AG04449 (cell line): ENCODE results near the gene PIK3R5.

Experiments used
- CTCF ChIA-PET: fragments of 350-600 bp; formaldehyde crosslinking; extraction: SDS; loops from one replicate; lab custom pipeline; 2021; ENCODE audit warnings: antibody characterized with exemption; lab: Yijun Ruan, JAX
- POLR2A ChIA-PET: fragments of 400-600, 350-600 bp; formaldehyde crosslinking; extraction: SDS; loops from one replicate; lab custom pipeline; 2020; ENCODE audit warnings: antibody characterized with exemption, inconsistent platforms; lab: Yijun Ruan, JAX
- DNase-seq: peaks from one replicate; pipeline ENCODE4 v3.0.0-alpha.2; 2010; ENCODE audit warnings: low read depth, low spot score
- H3K4me3 ChIP-seq: 2 replicates; pipeline ENCODE4 v1.5.1; 2011; ENCODE audit warnings: low read depth, mild to moderate bottlenecking, control low read depth, low read length
- CTCF ChIP-seq: IDR thresholded peaks from one replicate; pipeline ENCODE4 v1.5.1; 2011; ENCODE audit warnings: mild to moderate bottlenecking, moderate library complexity, low read length, control low read depth, inconsistent platforms; ENCODE audit not compliant: insufficient read depth; ENCODE audit errors: missing control alignments

Gene PIK3R5

GRCh38 chr17:8900207-8900606 lies 65.3 kb downstream of the PIK3R5 start:
- TF ChIP-seq CTCF: no peak
- ChIA-PET CTCF (interaction anchor here (2.2 kb wide), 1 partner anchor 11 kb away, joined by 10 read pairs; no protein-coding TSS in a partner anchor), POLR2A (no interaction called here)
- no peak for DNase-seq
- no peak overlapping the region for H3K4me3 ChIP-seq

GRCh38 chr17:8898636-8899035 lies 66.9 kb downstream of the PIK3R5 start:
- no peak overlapping the region for H3K4me3 ChIP-seq
- TF ChIP-seq CTCF: no peak
- CTCF ChIA-PET: interaction anchor here (1.0 kb wide), 1 partner anchor 9 kb away, joined by 3 read pairs; no protein-coding TSS in a partner anchor
- POLR2A ChIA-PET: no interaction called here
- DNase-seq: no peak

GRCh38 chr17:8898126-8898525 lies 67.4 kb downstream of the PIK3R5 start:
- ChIA-PET POLR2A (no interaction called here), CTCF (interaction anchor here (1.0 kb wide), 1 partner anchor 8 kb away, joined by 3 read pairs; no protein-coding TSS in a partner anchor)
- DNase-seq: no peak
- no peak for TF ChIP-seq CTCF
- no peak overlapping the region for H3K4me3 ChIP-seq

- no peak for DNase-seq
- TF ChIP-seq CTCF: no peak
- no peak overlapping the region for H3K4me3 ChIP-seq
- POLR2A ChIA-PET: no interaction called here
- CTCF ChIA-PET: interaction anchor here (1.2 to 3.4 kb wide), 3 partner anchors 10 to 151 kb away, joined by 3 to 24 read pairs (median 7); no protein-coding TSS in a partner anchor
These were observed 68.6 kb downstream of the PIK3R5 start for GRCh38 chr17:8896641-8897635.

GRCh38 chr17:8896087-8896486 lies 69.4 kb downstream of the PIK3R5 start:
- ChIA-PET POLR2A (no interaction called here), CTCF (interaction anchor here (1.2 to 3.4 kb wide), 9 partner anchors 7 to 150 kb away, joined by 3 to 24 read pairs (median 7); no protein-coding TSS in a partner anchor)
- TF ChIP-seq CTCF: no peak

More at GRCh38 chr17:8896087-8896486, 69.4 kb downstream of the PIK3R5 start:
- no peak for DNase-seq
- H3K4me3 ChIP-seq: no peak overlapping the region
